Naive thymus-derived CD8-positive, alpha-beta T cell (primary cell): ENCODE results near the gene BARX1. TPM values are rescaled to one million over a fixed set of nuclear protein-coding genes. Genes with fewer than 3 reads are reported as not detected.

ENCODE experiments used
- ATAC-seq, 2 donors: fragments of 150-1000 bp; cut with Tn5 transposase in 1 of 2; sonication (Bioruptor Pico), chemical (Tn5 transposase) in 1 of 2; 1 replicate in 1 of 2; 2 replicates in 1 of 2; pipeline ENCODE4 v1.10.0; 2021; ENCODE audit warnings: mild to moderate bottlenecking in 2 of 2, moderate library complexity in 2 of 2
- POLR2A ChIA-PET: fragments of 350-600 bp; sonication (Branson Sonifier 250); formaldehyde crosslinking; loops from one replicate; lab custom pipeline; 2021; ENCODE audit warnings: antibody characterized with exemption; lab: Charles Lee
- DNase-seq, 10 donors: peaks; one replicate each; pipeline versions ENCODE4 v3.0.0 to v3.0.0-alpha.2; 2020 to 2022
- H3K27ac Mint-ChIP-seq, 10 donors: one replicate each; pipeline ENCODE4 v1.8.0; 2020 to 2022; ENCODE audit warnings: mild to moderate bottlenecking in 10 of 10, mixed read lengths in 10 of 10, moderate library complexity in 4 of 10, inconsistent platforms in 1 of 10
- H3K27me3 Mint-ChIP-seq, 5 donors: one replicate each; pipeline ENCODE4 v1.8.0; 2021 to 2022; ENCODE audit warnings: mixed read lengths in 5 of 5
- H3K36me3 Mint-ChIP-seq, 3 donors: one replicate each; pipeline ENCODE4 v1.8.0; 2020 to 2022; ENCODE audit warnings: mixed read lengths in 3 of 3, mild to moderate bottlenecking in 2 of 3, inconsistent platforms in 1 of 3
- H3K4me1 Mint-ChIP-seq, 4 donors: one replicate each; pipeline ENCODE4 v1.8.0; 2021 to 2022; ENCODE audit warnings: mixed read lengths in 4 of 4
- H3K4me3 Mint-ChIP-seq, 10 donors: one replicate each; pipeline ENCODE4 v1.8.0; 2020 to 2022; ENCODE audit warnings: mild to moderate bottlenecking in 10 of 10, mixed read lengths in 10 of 10, moderate library complexity in 6 of 10, inconsistent platforms in 1 of 10
- H3K9me3 Mint-ChIP-seq, 9 donors: one replicate each; pipeline ENCODE4 v1.8.0; 2020 to 2022; ENCODE audit warnings: mixed read lengths in 9 of 9, mild to moderate bottlenecking in 3 of 9, inconsistent platforms in 1 of 9, moderate library complexity in 1 of 9
- polyA plus RNA-seq, 3 donors: library from polyadenylated mRNA; unstranded; fragments of 300-500 nt; fragmentation: Illumina TruSeq; gene quantifications; one replicate each; pipeline ENCODE4 v1.2.3, GENCODE V29; 2021
- total RNA-seq, 8 experiments: library from RNA in 2 of 8; stranded (reverse) in 2 of 8; gene quantifications; one replicate each; pipeline ENCODE4 v1.2.3 and lab custom pipeline; 2021 to 2026

Gene BARX1
- total and polyA plus RNA-seq, 5 experiments from 2014 or later: not detected

DNA sequence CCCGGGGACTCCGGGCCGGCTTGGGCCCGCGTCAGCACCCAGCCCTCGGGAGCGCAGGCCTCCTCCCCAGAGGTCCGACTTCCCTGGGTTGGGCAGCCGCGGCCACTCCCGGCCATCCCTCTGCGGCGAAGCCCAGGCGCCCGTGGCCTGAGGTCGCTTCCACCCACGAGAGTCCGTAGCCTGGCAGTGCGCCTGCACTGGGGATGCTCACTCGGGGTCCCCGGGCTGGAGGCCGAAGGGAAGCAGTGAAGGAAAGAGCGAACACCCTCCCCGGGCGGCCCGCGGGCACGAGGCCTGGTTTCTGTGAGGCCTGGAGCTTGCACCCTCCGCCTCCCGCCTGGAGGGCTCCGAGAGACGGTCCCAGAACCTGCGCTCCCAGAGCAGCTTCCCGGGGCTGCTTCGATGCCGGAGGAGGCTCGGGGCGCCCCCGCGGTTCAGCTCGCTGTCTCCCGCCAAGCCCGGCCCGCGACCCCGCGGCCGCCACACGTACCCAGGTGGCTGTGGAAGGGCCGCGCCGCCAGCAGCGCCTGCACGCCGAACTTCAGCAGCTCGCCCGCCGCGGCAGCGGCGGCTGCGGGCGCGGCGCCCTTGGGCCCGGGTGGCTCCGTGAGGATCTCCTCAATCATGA is 607 bp downstream of the BARX1 start:
- Mint-ChIP-seq H3K27me3 (peaks cover 31 to 94% (median 60%) of the 10 kb centered on the region in 5 donors), H3K36me3 (peaks cover 0 to 7% (median 3%) of the 10 kb centered on the region in 3 donors), H3K9me3 (no peaks in the 10 kb centered on the region), H3K4me3 (peak overlapping the region in 3 of 10 donors; percentile 23 to 79 (median 36)), H3K4me1 (peaks cover 21 to 68% (median 55%) of the 10 kb centered on the region in 4 donors), H3K27ac (no peak overlapping the region)
- no peak for ATAC-seq
- DNase-seq: no peak
- POLR2A ChIA-PET: no interaction called here

DNA sequence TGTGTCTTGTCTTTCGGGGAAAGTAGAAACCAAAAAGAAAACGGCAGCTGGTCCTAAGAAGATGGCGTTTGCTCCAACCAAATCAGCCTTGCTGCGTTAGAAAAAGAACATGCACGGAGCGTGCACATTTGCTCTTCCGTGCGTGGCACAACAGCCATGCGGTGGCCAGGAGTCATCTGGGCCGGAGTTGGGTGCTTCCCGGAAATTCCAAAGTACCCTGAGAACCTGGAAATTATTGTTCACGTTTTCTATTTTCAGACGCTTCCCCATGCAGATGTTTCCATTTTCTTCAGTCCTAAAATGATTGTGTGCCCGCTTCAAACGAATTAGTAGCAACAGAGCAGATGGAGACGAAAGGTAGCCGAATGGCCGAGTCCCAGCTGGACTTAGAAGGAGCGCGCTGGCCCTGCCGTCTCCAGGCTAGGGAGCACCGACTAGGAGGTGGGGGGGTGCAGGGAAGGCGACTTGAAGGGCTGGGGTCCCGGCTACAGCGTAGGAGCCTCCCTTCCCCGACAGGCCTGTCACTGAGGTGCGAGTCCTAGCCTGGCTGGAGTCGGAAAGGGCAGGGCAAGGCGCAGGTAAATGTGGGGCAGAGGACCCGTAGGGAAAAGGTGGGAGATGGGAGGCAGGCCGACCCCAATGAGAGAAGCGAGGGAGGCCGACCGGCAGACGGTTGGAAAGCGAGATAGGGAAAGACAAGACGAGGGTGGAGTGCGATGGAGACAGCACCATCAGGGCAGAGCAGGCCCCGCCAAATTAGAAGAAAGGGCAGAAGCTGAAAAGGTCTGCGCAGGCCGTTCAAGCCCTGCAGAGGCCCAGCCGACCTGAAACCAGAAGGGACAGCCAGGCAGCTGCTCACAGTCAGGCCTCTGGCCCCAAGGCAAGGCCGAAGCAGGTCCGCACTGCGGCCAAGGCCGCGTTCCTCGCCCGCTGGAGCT is 1.4 kb downstream of the BARX1 start:
- peaks cover 18 to 62% (median 51%) of the 10 kb centered on the region in 4 donors for H3K4me1 Mint-ChIP-seq
- POLR2A ChIA-PET: interaction anchor here (0.7 kb wide), 1 partner anchor 502 kb away, joined by 3 read pairs; the partner anchor contains the start of gene FAM120A

DNA sequence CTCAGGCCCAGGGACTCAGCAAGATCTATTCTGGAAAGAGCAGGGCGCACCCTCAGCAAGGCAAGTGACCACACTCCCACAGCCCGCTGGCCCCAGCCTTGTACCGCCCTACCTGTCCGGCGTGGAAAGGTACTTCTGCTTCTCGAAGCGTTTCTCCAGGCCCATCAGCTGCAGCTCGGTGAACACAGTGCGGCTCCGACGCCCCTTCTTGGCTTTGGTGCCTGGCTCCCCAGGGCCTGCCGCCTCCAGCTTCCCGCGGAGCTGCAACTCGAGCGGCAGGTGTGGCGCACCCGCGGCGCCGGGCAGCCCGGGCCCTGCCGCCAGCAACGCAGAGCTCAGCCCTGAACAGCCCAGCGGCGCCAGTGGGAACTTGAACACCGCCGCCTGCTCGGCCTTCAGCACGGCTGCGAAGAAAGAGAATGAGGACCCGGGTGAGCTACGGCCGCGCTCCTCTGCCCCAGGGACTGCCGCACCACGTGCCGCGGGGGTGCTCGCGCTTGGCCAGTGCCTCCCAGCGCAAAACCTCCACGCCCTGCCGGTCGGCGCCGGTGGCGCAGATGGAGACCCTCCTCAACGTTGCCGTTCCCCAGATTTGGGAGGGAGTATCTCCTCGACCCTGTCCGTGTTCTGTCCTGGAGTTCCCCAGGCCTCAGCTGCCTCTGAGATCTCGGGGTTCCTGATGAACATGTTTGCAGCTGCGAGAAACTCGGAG is 2.2 kb downstream of the BARX1 start:
- no peaks in the 10 kb centered on the region for H3K9me3 Mint-ChIP-seq
- peak in 1 of 10 donors; percentile 53 for DNase-seq
- H3K27me3 Mint-ChIP-seq: peaks cover 28 to 94% (median 61%) of the 10 kb centered on the region in 5 donors
- peak overlapping the region; percentile 44 to 90 (median 76) for H3K4me3 Mint-ChIP-seq
- POLR2A ChIA-PET: interaction anchor here (0.7 kb wide), 1 partner anchor 501 kb away, joined by 3 read pairs; the partner anchor contains the start of gene FAM120A
- H3K27ac Mint-ChIP-seq: no peak overlapping the region
- H3K36me3 Mint-ChIP-seq: peaks cover 2 to 7% (median 3%) of the 10 kb centered on the region in 3 donors
- H3K4me1 Mint-ChIP-seq: peaks cover 18 to 58% (median 51%) of the 10 kb centered on the region in 4 donors
- ATAC-seq: peak in 1 of 2 donors; percentile 27

More for the DNA sequence above, 1.4 kb downstream of the BARX1 start:
- ATAC-seq (no peak), DNase-seq (no peak)
- Mint-ChIP-seq H3K9me3 (no peaks in the 10 kb centered on the region), H3K27me3 (peaks cover 29 to 94% (median 61%) of the 10 kb centered on the region in 5 donors), H3K36me3 (peaks cover 0 to 7% (median 3%) of the 10 kb centered on the region in 3 donors), H3K27ac (peak overlapping the region in 1 of 10 donors; percentile 77), H3K4me3 (peak overlapping the region; percentile 29 to 90 (median 76))

DNA sequence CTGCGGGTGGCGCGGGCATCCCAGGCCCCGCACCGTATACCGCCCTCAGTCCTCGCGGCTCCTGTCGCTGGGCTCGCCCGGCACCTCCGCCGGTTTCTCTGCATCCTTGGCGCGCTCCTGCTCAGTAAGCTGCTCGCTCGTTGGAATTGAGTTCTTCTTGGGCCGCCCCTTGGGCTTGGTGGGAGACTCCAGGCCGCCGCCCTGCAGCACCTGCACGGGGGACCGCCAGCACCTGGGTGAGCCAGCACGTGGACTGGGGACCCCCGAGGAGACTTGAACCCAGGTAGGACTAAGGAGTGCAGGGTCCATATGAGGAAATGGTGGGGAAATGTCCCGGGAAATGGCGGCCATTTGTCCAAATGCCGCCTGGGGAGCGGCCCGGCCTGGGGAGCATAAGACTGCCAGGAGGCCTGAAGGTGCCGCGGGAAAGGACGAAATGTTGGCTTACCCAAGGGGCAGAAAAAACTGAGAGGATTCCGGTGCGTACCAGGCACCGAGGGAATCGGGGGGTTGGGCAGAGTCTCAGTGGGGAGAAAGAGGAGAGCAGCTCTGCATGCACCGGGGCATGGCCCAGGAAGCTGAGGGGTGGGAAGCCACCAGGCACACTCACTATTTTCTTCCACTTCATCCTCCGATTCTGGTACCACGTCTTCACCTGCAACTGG is 2.9 kb downstream of the BARX1 start:
- DNase-seq (peak in 1 of 10 donors; percentile 47), ATAC-seq (no peak)
- H3K9me3 Mint-ChIP-seq: no peaks in the 10 kb centered on the region
- H3K4me1 Mint-ChIP-seq: peaks cover 19 to 58% (median 49%) of the 10 kb centered on the region in 4 donors
- H3K27me3 Mint-ChIP-seq: peaks cover 28 to 94% (median 59%) of the 10 kb centered on the region in 5 donors
- peak overlapping the region; percentile 32 to 83 (median 68) for H3K4me3 Mint-ChIP-seq
- POLR2A ChIA-PET: no interaction called here
- H3K27ac Mint-ChIP-seq: no peak overlapping the region
- peaks cover 2 to 7% (median 3%) of the 10 kb centered on the region in 3 donors for H3K36me3 Mint-ChIP-seq

DNA sequence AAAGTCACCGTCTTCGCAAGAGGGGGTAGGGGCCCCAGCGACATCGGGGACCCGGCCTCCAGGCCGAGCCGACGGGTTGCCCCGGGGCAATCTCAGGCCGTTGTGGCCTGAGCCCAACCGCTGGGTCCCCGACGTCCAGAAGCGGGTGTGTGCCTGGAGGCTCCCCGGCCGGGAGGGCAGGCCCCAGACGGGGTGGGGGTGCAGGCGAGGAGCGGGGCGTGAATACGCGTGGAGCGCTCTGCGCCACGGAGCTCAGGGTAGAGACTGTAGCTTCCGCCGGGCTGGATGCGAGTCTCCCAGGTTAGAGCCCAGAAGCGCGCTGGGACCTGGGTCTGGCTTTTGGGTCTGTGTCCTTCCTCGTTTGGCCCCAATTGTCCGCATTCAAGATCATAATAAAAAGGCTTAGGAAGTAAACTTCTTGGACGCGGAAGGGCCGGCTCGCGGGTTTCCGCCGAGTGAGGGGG is 3.5 kb downstream of the BARX1 start:
- POLR2A ChIA-PET: no interaction called here
- ATAC-seq (peak; percentile 48 to 51), DNase-seq (peak in 1 of 10 donors; percentile 38)
- Mint-ChIP-seq H3K4me3 (peak overlapping the region; percentile 15 to 89 (median 80)), H3K27ac (no peak overlapping the region), H3K36me3 (peaks cover 2 to 9% (median 3%) of the 10 kb centered on the region in 3 donors), H3K27me3 (peaks cover 30 to 94% (median 58%) of the 10 kb centered on the region in 5 donors), H3K4me1 (peaks cover 19 to 58% (median 49%) of the 10 kb centered on the region in 4 donors), H3K9me3 (no peaks in the 10 kb centered on the region)

DNA sequence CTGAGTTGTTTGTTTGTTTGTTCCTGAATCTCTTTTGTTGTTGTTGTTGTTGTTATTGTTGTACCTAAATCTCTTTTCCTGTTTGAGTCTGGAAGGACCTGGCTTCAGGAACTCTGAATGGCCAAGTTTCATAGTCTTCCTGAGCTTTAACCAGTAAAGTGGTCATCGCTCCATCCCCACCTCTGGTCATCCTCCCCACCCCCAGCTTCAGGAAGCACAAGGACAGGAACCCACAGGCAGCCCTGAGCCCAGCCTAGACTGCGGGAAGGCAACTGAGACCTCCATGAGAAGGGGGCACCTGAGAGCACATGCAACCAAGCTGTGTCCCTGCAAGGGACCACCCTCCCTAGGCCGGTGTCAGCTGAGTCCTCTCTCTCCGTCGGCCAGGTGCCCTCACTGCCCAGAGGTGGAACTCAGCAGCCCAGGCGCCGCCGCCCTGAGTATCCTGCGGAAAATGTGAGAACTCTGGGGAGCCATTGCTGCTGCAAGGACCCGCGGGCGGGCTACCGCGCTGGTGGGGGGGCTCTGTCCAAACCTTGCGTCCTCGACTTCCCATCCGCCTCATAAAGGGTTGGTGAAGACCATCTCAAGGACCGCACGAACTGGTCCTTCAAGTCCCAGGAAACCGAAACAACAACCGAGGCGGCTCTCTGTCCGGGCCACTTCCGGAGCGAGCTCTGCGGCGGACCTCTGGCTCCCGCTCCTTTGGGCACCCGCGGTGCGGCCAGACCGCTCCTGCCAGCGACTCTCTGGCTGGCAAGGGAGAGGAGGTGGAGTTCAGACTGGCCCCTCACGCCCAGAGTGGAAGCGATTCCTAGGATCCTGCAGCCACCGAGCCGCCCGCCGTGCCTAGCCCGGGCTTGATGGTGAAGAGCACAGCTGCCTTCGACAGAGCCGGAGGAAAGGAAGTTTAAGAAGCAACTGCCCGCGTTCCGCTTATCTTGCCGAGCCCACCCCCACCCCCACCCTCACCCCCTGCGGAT is 4.2 kb downstream of the BARX1 start:
- Mint-ChIP-seq H3K4me3 (peak overlapping the region; percentile 76 to 89 (median 80)), H3K27me3 (peaks cover 36 to 94% (median 61%) of the 10 kb centered on the region in 5 donors), H3K27ac (no peak overlapping the region), H3K36me3 (peaks cover 2 to 12% (median 3%) of the 10 kb centered on the region in 3 donors), H3K4me1 (peaks cover 23 to 63% (median 50%) of the 10 kb centered on the region in 4 donors), H3K9me3 (no peaks in the 10 kb centered on the region)
- DNase-seq (no peak), ATAC-seq (no peak)
- POLR2A ChIA-PET: no interaction called here

DNA sequence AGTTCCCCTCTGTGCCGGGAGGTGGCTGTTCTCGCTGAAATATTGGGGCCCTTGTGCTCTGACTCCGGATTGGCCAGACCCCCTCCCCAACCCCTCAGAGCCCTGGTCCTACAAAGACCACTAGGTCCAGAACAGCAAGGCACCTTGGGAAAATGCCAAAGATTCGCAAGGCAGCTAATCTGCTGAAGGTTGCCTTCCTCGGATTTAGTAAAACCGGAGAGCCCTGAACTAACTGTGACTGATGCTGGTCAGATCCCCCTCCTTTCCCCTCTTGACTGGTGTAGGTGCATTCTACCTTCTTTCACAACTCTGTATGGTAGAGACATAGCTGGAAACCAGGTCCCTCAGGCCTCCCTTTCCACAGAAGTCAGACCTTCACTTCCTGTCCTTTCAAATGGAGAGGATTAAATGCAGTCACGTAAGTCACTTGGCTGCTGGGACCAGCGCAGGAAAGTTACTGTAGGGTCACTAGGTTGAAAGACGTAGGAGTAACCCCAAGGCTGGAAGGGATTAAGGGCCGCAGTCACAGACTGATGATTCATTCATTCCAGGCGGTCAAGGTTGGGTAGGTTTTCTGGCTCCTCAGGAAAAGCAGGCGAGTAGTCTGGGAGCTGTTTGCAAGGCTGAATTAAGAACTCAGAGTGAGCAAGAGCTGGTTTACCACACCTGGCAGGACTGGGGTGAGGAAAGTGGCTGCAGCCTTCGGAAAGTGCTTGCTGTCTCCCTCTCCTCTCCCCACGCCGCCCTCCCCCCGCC is 5.3 kb downstream of the BARX1 start:
- H3K27ac Mint-ChIP-seq: no peak overlapping the region
- H3K36me3 Mint-ChIP-seq: peaks cover 2 to 12% (median 3%) of the 10 kb centered on the region in 3 donors
- DNase-seq (no peak), ATAC-seq (no peak)
- POLR2A ChIA-PET: interaction anchor here (0.7 kb wide), 1 partner anchor 34 kb away, joined by 3 read pairs; no protein-coding TSS in a partner anchor
- peaks cover 40 to 95% (median 65%) of the 10 kb centered on the region in 5 donors for H3K27me3 Mint-ChIP-seq
- peaks cover 26 to 65% (median 53%) of the 10 kb centered on the region in 4 donors for H3K4me1 Mint-ChIP-seq
- H3K4me3 Mint-ChIP-seq: peak overlapping the region; percentile 8 to 79 (median 42)
- H3K9me3 Mint-ChIP-seq: no peaks in the 10 kb centered on the region

DNA sequence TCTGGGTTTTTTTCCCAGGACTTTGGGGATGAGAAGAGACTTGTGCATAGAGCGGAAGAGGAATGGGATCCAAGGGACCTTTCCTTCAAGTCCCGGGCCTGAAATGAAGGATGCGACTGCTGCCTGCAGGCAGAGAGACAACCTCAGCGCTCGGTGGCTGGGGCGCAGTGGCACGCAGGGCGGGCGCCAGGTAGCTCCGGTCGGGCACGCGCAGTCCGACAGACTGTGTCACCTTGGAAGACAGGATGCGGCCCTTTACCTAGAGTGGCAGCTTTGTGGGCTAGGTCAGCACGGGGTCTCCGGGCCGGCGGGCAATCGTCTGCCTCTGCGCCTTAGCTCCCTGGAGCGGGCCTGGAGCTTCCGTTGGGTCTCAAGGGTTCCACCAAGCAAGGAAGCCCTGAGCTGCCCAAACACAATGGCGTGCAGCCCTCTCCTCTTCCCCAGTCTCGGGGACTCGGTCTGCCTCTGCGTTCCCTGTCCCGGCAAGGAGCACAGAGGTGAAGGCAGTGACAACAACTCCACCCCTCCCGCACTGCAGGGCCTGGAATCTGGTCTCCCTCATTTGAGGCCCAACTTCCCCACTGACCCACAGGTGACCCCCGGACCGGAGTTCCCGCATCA is 6.0 kb downstream of the BARX1 start:
- peaks cover 2 to 12% (median 3%) of the 10 kb centered on the region in 3 donors for H3K36me3 Mint-ChIP-seq
- H3K27ac Mint-ChIP-seq: no peak overlapping the region
- ATAC-seq (no peak), DNase-seq (no peak)
- H3K4me3 Mint-ChIP-seq: peak overlapping the region in 1 of 10 donors; percentile 26
- peaks cover 26 to 65% (median 53%) of the 10 kb centered on the region in 4 donors for H3K4me1 Mint-ChIP-seq
- POLR2A ChIA-PET: interaction anchor here (0.7 kb wide), 1 partner anchor 33 kb away, joined by 3 read pairs; no protein-coding TSS in a partner anchor
- no peaks in the 10 kb centered on the region for H3K9me3 Mint-ChIP-seq
- peaks cover 40 to 100% (median 68%) of the 10 kb centered on the region in 5 donors for H3K27me3 Mint-ChIP-seq

DNA sequence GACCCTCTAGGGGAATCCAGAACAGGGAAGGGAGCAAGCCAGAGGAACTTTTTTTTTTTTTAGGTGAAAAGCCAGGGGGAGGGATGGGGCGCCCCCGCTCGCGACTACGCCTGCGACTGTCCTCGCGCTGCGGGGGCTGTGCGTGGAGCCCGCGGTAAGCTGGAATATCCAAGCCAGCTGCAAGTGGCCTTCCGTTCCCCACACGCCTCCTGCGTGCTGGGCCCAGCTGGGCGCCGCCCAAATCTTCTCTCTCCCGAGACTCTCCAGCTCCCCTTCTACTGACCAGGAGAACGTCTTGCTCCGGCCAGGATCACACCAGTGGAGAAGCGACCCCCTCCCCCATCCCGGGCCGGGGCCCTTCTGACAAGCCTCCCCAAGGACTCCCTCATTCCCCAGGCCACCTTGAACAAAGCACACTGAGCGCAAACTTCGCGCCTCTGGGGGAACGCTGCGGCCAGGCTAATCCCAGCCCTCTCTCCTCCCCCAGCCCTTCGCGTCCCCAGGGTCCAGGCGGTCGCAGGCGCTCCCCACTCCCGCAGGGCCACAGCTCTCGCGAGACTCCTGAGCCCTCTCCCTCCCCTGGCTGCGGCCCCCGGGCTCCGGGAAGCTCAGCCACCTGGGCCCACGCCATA is 6.6 kb downstream of the BARX1 start:
- POLR2A ChIA-PET: no interaction called here
- Mint-ChIP-seq H3K36me3 (peaks cover 2 to 7% (median 2%) of the 10 kb centered on the region in 3 donors), H3K4me3 (no peak overlapping the region), H3K4me1 (peaks cover 22 to 59% (median 48%) of the 10 kb centered on the region in 4 donors), H3K9me3 (no peaks in the 10 kb centered on the region), H3K27ac (no peak overlapping the region), H3K27me3 (peaks cover 42 to 100% (median 68%) of the 10 kb centered on the region in 5 donors)
- DNase-seq (no peak), ATAC-seq (no peak)
